ENCODE results near the gene ST6GAL1. TPM values are rescaled to one million over a fixed set of nuclear protein-coding genes. Genes with fewer than 3 reads are reported as not detected.
A peak's percentile ranks its signal among the peaks of the same experiment; 100 is the strongest.

Gene ST6GAL1
- total RNA-seq, 1 experiment from 2014 or later = 15.6 TPM

GRCh38 chr3:186929186-186929585 is 1.1 kb upstream of the ST6GAL1 start:
- ChIA-PET POLR2A (no interaction called here), RAD21 (ENCODE audit: low non-redundant PET in 1 of 2, low total read pairs in 2 of 2, uncharacterized antibody in 2 of 2, unreplicated experiment in 2 of 2) (no interaction called here), CTCF (no interaction called here)
- H3K79me2 ChIP-seq (ENCODE audit: insufficient read depth, low read length) = no peaks in the 10 kb centered on the region
- H3K27ac ChIP-seq (ENCODE audit: low read depth, low read length) = no peak overlapping the region
- no peak overlapping the region for H2AFZ ChIP-seq (ENCODE audit: low read depth, low read length, poor library complexity, severe bottlenecking)
- no peaks in the 10 kb centered on the region for H3K36me3 ChIP-seq (ENCODE audit: control insufficient read depth in 1 of 2, insufficient read depth in 2 of 2, low read length in 2 of 2)
- no peaks in the 10 kb centered on the region for H4K20me1 ChIP-seq (ENCODE audit: insufficient read depth)
- H3K4me3 ChIP-seq (replicated peaks in 1 of 2; ENCODE audit: low read depth in 1 of 2, low read length in 2 of 2) = no peak overlapping the region
- no peak overlapping the region for H3K4me2 ChIP-seq (ENCODE audit: low read length)
- TF ChIP-seq TCF7L2 (IDR thresholded peaks at IDR 0.05; ENCODE audit: borderline replicate concordance, extremely low read depth, insufficient read depth, insufficient read length) = no peak
- TF ChIP-seq POLR2AphosphoS5 (IDR thresholded peaks at IDR 0.05; ENCODE audit: low read depth, low read length) = no peak
- TF ChIP-seq YY1 (IDR thresholded peaks at IDR 0.05; ENCODE audit: extremely low read depth, insufficient replicate concordance, low read depth, low read length) = no peak
- no peak for TF ChIP-seq POLR2A (IDR thresholded peaks at IDR 0.05; ENCODE audit: borderline replicate concordance, extremely low read depth, insufficient read depth, insufficient read length)
- no peak for TF ChIP-seq EZH2phosphoT487 (IDR thresholded peaks at IDR 0.05; ENCODE audit: borderline replicate concordance)
- TF ChIP-seq CBX3 (IDR thresholded peaks at IDR 0.05; ENCODE audit: low read depth) = no peak
- no peak for TF ChIP-seq JUND (IDR thresholded peaks at IDR 0.05)
- TF ChIP-seq ZFX (IDR thresholded peaks at IDR 0.05) = no peak
- no peak for TF ChIP-seq EGR1 (IDR thresholded peaks at IDR 0.05; ENCODE audit: low read depth)
- DNase-seq (ENCODE audit: low read depth, low spot score) (no peak), ATAC-seq (no peak)
- intact Hi-C loops (cut with micrococcal nuclease) = no loop called here
- H3K27me3 ChIP-seq (ENCODE audit: insufficient read depth, low read length) = no peaks in the 10 kb centered on the region
- no peaks in the 10 kb centered on the region for H3K9me3 ChIP-seq (ENCODE audit: control insufficient read depth in 1 of 2, insufficient read depth in 1 of 2, low read depth in 1 of 2, low read length in 2 of 2)
- H3K9me2 ChIP-seq (ENCODE audit: insufficient read depth) = no peaks in the 10 kb centered on the region
- H3K9ac ChIP-seq (ENCODE audit: low read length) = no peak overlapping the region
- BruUV-seq (replicated peaks) = no TSS peak
- H3K4me1 ChIP-seq (ENCODE audit: control insufficient read depth in 1 of 2, insufficient read depth in 2 of 2, low read length in 2 of 2) = peaks cover 16 to 18% of the 10 kb centered on the region in 2 experiments

- Histone ChIP-seq H3K9ac (ENCODE audit: low read length) (peak overlapping the region; percentile 73; the same call in 1 of the 2 replicates), H3K9me2 (ENCODE audit: insufficient read depth) (no peaks in the 10 kb centered on the region), H3K4me3 (replicated peaks in 1 of 2; ENCODE audit: low read depth in 1 of 2, low read length in 2 of 2) (peak overlapping the region; percentile 77 to 94), H3K79me2 (ENCODE audit: insufficient read depth, low read length) (no peaks in the 10 kb centered on the region), H3K27ac (ENCODE audit: low read depth, low read length) (no peak overlapping the region), H4K20me1 (ENCODE audit: insufficient read depth) (no peaks in the 10 kb centered on the region), H3K9me3 (ENCODE audit: control insufficient read depth in 1 of 2, insufficient read depth in 1 of 2, low read depth in 1 of 2, low read length in 2 of 2) (no peaks in the 10 kb centered on the region), H3K4me1 (ENCODE audit: control insufficient read depth in 1 of 2, insufficient read depth in 2 of 2, low read length in 2 of 2) (peaks cover 16 to 18% of the 10 kb centered on the region in 2 experiments), H3K4me2 (ENCODE audit: low read length) (peak overlapping the region; percentile 97), H3K36me3 (ENCODE audit: control insufficient read depth in 1 of 2, insufficient read depth in 2 of 2, low read length in 2 of 2) (no peaks in the 10 kb centered on the region), H3K27me3 (ENCODE audit: insufficient read depth, low read length) (no peaks in the 10 kb centered on the region), H2AFZ (ENCODE audit: low read depth, low read length, poor library complexity, severe bottlenecking) (peak overlapping the region; percentile 82)
- DNase-seq (ENCODE audit: low read depth, low spot score) = no peak
- no TSS peak for BruUV-seq (replicated peaks)
- TF ChIP-seq ZNF274 (IDR thresholded peaks at IDR 0.05; ENCODE audit: low read depth, low read length) (no peak), CEBPB (IDR thresholded peaks at IDR 0.05; ENCODE audit: low read depth) (no peak), CBX3 (IDR thresholded peaks at IDR 0.05; ENCODE audit: low read depth) (no peak), MAX (IDR thresholded peaks at IDR 0.05) (no peak), SIN3A (IDR thresholded peaks at IDR 0.05; ENCODE audit: low read depth) (no peak)
- ChIA-PET POLR2A (no interaction called here), CTCF (no interaction called here), RAD21 (ENCODE audit: low non-redundant PET in 1 of 2, low total read pairs in 2 of 2, uncharacterized antibody in 2 of 2, unreplicated experiment in 2 of 2) (no interaction called here)
- no peak for ATAC-seq
- intact Hi-C loops (cut with micrococcal nuclease) = loop anchor here (5.0 kb wide), 1 partner anchor 82 kb away; no protein-coding TSS in a partner anchor
These were observed 641 bp upstream of the ST6GAL1 start for GRCh38 chr3:186929685-186930084.

Data from HCT116 (cell line).